HepG2 (cell line): ENCODE results near the gene IL22. TPM values are rescaled to one million over a fixed set of nuclear protein-coding genes. Genes with fewer than 3 reads are reported as not detected.

ENCODE experiments used
- ATAC-seq: fragments of 200-7000 bp; cut with Tn5 transposase; 3 replicates; pipeline ENCODE4 v1.9.1; 2020; ENCODE audit warnings: mild to moderate bottlenecking, moderate library complexity
- BruUV-seq: library from RNA; stranded (reverse); fragments of 400-500 nt; replicated peaks from 2 replicates; lab custom pipeline; 2021; lab: Mats Ljungman, UMichigan
- CTCF ChIA-PET: fragments of 300-600 bp; formaldehyde crosslinking; extraction: SDS; loops from one replicate; lab custom pipeline; 2021; ENCODE audit warnings: low total read pairs, inconsistent platforms, low intra/inter-chr PET ratio; lab: Yijun Ruan, JAX
- POLR2A ChIA-PET: fragments of 350-600 bp; sonication (Branson Sonifier 250); formaldehyde crosslinking; loops from one replicate; lab custom pipeline; 2020; ENCODE audit warnings: antibody characterized with exemption, inconsistent platforms; lab: Yijun Ruan, JAX
- DNase-seq: peaks from one replicate; pipeline ENCODE4 v3.0.0-alpha.2; 2015; ENCODE audit warnings: low spot score
- FAIRE-seq: peaks from 3 replicates; lab custom pipeline; 2011; peaks lifted over from hg19 to GRCh38; lab: Jason Lieb, UNC
- H2AFZ ChIP-seq: one replicate; pipeline ENCODE4 v1.6.1; 2011; ENCODE audit warnings: low read length, inconsistent platforms
- H3K27ac ChIP-seq: fragments of 300-600 bp; 3 replicates; pipeline ENCODE4 v1.8.0; 2011; ENCODE audit warnings: mixed run types, mild to moderate bottlenecking, mixed read lengths, low read length, inconsistent platforms; ENCODE audit not compliant: insufficient read depth; ENCODE audit errors: extremely low read length
- H3K27me3 ChIP-seq, 2 experiments: fragments of 200-600 bp in 1 of 2; 2 replicates in 1 of 2; 3 replicates in 1 of 2; pipeline versions ENCODE4 v1.6.0 to v1.8.0; 2011; ENCODE audit warnings: low read length in 2 of 2, mild to moderate bottlenecking in 2 of 2, moderate library complexity in 2 of 2, inconsistent platforms in 1 of 2; ENCODE audit not compliant: insufficient read depth in 2 of 2, control insufficient read depth in 1 of 2
- H3K36me3 ChIP-seq, 2 experiments: fragments of 200-600 bp in 1 of 2; replicated peaks in 1 of 2; 2 replicates in 1 of 2; 3 replicates in 1 of 2; pipeline versions ENCODE4 v1.5.1 to v1.8.0; 2011; ENCODE audit warnings: low read length in 2 of 2, inconsistent platforms in 1 of 2; ENCODE audit not compliant: insufficient read depth in 2 of 2, control insufficient read depth in 1 of 2
- H3K4me1 ChIP-seq: 2 replicates; pipeline ENCODE4 v1.5.1; 2012; ENCODE audit warnings: low read length, inconsistent platforms; ENCODE audit not compliant: insufficient read depth
- H3K4me2 ChIP-seq: 2 replicates; pipeline ENCODE4 v1.6.0; 2011; ENCODE audit warnings: low read depth, low read length, inconsistent platforms
- H3K4me3 ChIP-seq, 3 experiments: fragments of 200-600 bp in 1 of 3; sonication (generic), shearing (Covaris generic) in 1 of 3; replicated peaks in 1 of 3; 2 replicates each; pipeline ENCODE4 v1.5.1; 2011 to 2016; ENCODE audit warnings: low read length in 3 of 3, inconsistent platforms in 2 of 3, low read depth in 2 of 3, mild to moderate bottlenecking in 2 of 3, control low read depth in 1 of 3, mixed read lengths in 1 of 3; ENCODE audit not compliant: insufficient read depth in 1 of 3
- H3K79me2 ChIP-seq: one replicate; pipeline ENCODE4 v1.6.1; 2011; ENCODE audit warnings: low read length, inconsistent platforms; ENCODE audit not compliant: insufficient read depth
- H3K9ac ChIP-seq: 2 replicates; pipeline ENCODE4 v1.6.0; 2011; ENCODE audit warnings: mild to moderate bottlenecking, low read depth, low read length, inconsistent platforms; ENCODE audit not compliant: insufficient read depth
- H3K9me3 ChIP-seq: 2 replicates; pipeline ENCODE4 v1.5.1; 2012; ENCODE audit warnings: mild to moderate bottlenecking, low read length
- H4K20me1 ChIP-seq: 2 replicates; pipeline ENCODE4 v1.6.0; 2011; ENCODE audit warnings: inconsistent platforms, mild to moderate bottlenecking, low read length, moderate library complexity; ENCODE audit not compliant: insufficient read depth
- MIXL1 ChIP-seq: IDR thresholded peaks from 2 replicates; pipeline ENCODE4 v1.6.1; 2016
- RBFOX2 ChIP-seq: fragments of 200-400 bp; formaldehyde crosslinking; IDR thresholded peaks from 2 replicates; pipeline ENCODE4 v1.6.1; 2017; ENCODE audit warnings: low read depth, mild to moderate bottlenecking, low read length
- ZNF138 ChIP-seq: sonication (generic); formaldehyde crosslinking; IDR thresholded peaks from 2 replicates; pipeline ENCODE4 v1.5.0; 2020; ENCODE audit warnings: mild to moderate bottlenecking, low read depth, missing genetic modification reagents
- ZNF251 ChIP-seq: sonication (generic); formaldehyde crosslinking; IDR thresholded peaks from 2 replicates; pipeline ENCODE4 v1.9.0; 2021; ENCODE audit warnings: mild to moderate bottlenecking, missing genetic modification reagents
- ZNF7 ChIP-seq: IDR thresholded peaks from 2 replicates; pipeline ENCODE4 v1.6.1; 2016; ENCODE audit warnings: missing biosample characterization, missing genetic modification reagents
- whole genome bisulfite sequencing: methylation state at CpG from one replicate; pipeline ENCODE4 v1.1.6; 2017; ENCODE audit warnings: low lambda C conversion rate; 5-methylcytosine and 5-hydroxymethylcytosine counted together
- in situ Hi-C: cut with HindIII; loops from 2 replicates; pipeline ENCODE4 v1.10.0; 2017; ENCODE audit warnings: low pct_unique_long_range_greater_than_20kb; ENCODE audit not compliant: extremely low pct_ligation_motif_present
- intact Hi-C: fragments of 100-400 bp; cut with micrococcal nuclease; formaldehyde crosslinking; loops from one replicate; pipeline ENCODE4 v1.10.0; 2022; ENCODE audit not compliant: unreplicated experiment
- polyA plus RNA-seq, 8 experiments: library from polyadenylated mRNA; depleted of rRNA in 3 of 8; stranded (reverse) in 7 of 8; unstranded in 1 of 8; fragments of >200 nt; fragmentation: Illumina TruSeq in 4 of 8; extraction: Trizol in 4 of 8; gene quantifications; 2 replicates each; pipeline versions ENCODE4 v1.2.1 to v1.2.3, GENCODE V29; 2011 to 2016; ENCODE audit warnings: low read depth in 4 of 8, missing spikeins in 1 of 8, mixed read lengths in 1 of 8; ENCODE audit not compliant: insufficient read depth in 1 of 8
- total RNA-seq, 5 experiments: library from RNA; depleted of rRNA; stranded (reverse); fragments of >200 nt; fragmentation: Illumina TruSeq; extraction: Trizol; gene quantifications; 2 replicates each; pipeline ENCODE4 v1.2.3, GENCODE V29; 2016; ENCODE audit warnings: low read depth in 1 of 5
- TF ChIP-seq, protein P1 (sequence below): fragments of 450-650 bp; IDR thresholded peaks from 2 replicates; pipeline ENCODE4 v1.6.1; 2016
- TF ChIP-seq, protein P2 (sequence below): sonication (generic); formaldehyde crosslinking; IDR thresholded peaks from one replicate; pipeline ENCODE4 v1.5.1; 2020; ENCODE audit warnings: mild to moderate bottlenecking, missing genetic modification reagents; ENCODE audit errors: not compliant biosample characterization

The IL22 gene
- total and polyA plus RNA-seq, 2 of the 13 experiments (the other 11 are each of a cell fraction or from before 2014, with no cell fraction given), result not detected

DNA sequence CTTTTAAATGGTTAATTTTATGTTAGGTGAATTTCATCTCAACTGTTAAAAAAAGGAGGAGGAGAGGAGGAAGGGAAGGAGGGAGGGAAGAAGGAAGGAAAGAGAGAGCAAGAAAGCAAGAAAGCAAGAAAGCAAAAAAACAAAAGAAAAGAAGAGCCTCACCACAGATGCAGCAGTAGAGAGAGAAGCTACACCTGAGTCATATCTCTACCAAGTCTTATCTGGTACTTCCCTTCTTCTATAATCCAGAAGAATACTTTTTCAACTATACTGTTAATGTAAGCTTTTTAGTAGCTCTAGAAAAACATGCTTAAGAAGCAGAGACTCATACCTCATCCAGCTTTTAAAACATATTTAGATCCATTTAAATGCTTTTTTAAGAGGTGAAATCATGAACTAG, 22.2 kb downstream of the IL22 start:
- ChIA-PET POLR2A (no interaction called here), CTCF (no interaction called here)
- Histone ChIP-seq H3K4me3 (no peak overlapping the region), H3K27ac (no peak overlapping the region), H3K27me3 (peaks cover 0 to 17% of the 10 kb centered on the region in 2 experiments; a peak in 2 of 5 replicates), H3K9ac (no peak overlapping the region), H3K79me2 (no peaks in the 10 kb centered on the region), H3K4me1 (no peaks in the 10 kb centered on the region), H3K9me3 (no peaks in the 10 kb centered on the region), H3K4me2 (no peak overlapping the region), H4K20me1 (no peaks in the 10 kb centered on the region), H3K36me3 (no peaks in the 10 kb centered on the region), H2AFZ (no peak overlapping the region)
- TF ChIP-seq ZNF7 (CRISPR knock-in tag) (no peak), MIXL1 (CRISPR knock-in tag) (no peak), ZNF138 (CRISPR knock-in tag) (no peak), ZNF251 (CRISPR knock-in tag) (no peak)
- TF ChIP-seq, protein P1, sequence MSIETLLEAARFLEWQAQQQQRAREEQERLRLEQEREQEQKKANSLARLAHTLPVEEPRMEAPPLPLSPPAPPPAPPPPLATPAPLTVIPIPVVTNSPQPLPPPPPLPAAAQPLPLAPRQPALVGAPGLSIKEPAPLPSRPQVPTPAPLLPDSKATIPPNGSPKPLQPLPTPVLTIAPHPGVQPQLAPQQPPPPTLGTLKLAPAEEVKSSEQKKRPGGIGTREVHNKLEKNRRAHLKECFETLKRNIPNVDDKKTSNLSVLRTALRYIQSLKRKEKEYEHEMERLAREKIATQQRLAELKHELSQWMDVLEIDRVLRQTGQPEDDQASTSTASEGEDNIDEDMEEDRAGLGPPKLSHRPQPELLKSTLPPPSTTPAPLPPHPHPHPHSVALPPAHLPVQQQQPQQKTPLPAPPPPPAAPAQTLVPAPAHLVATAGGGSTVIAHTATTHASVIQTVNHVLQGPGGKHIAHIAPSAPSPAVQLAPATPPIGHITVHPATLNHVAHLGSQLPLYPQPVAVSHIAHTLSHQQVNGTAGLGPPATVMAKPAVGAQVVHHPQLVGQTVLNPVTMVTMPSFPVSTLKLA, result no peak
- no TSS peak for BruUV-seq
- ATAC-seq (no peak), DNase-seq (no peak), FAIRE-seq (no peak)
- in situ Hi-C loops (no loop called here), intact Hi-C loops (no loop called here)

DNA sequence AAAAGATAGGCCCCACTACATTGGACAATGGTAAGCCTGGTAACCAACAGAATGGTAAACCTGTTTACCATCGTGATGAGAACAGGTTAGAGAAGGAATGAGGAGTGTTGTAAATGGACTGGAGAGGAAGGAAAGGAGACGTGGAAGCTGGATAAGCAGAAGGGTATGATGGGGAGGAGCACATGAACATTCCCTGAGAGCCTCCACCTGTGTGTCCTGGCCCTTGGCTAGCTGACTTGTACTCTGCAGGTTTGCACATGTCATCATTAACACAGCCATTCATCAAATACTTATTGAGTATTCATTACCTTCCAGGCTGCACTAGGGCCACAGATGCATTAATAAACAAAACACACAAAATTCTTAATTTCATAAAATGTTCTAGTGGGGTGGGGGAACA, 23.4 kb downstream of the IL22 start:
- WGBS, result 0% methylated on average over 2 of the region's 2 CpGs
- no peak overlapping the region for H2AFZ ChIP-seq
- no peak overlapping the region for H3K4me2 ChIP-seq
- no peak for ATAC-seq
- no peaks in the 10 kb centered on the region for H3K9me3 ChIP-seq
- POLR2A ChIA-PET, result no interaction called here
- no peak for DNase-seq
- intact Hi-C loops (no loop called here), in situ Hi-C loops (no loop called here)
- H3K4me3 ChIP-seq, result no peak overlapping the region
- no peaks in the 10 kb centered on the region for H3K36me3 ChIP-seq
- FAIRE-seq, result no peak
- no peak overlapping the region for H3K9ac ChIP-seq
- peaks cover 0 to 20% of the 10 kb centered on the region in 2 experiments; a peak in 1 of 5 replicates for H3K27me3 ChIP-seq
- no peaks in the 10 kb centered on the region for H3K79me2 ChIP-seq
- H4K20me1 ChIP-seq, result no peaks in the 10 kb centered on the region
- CTCF ChIA-PET, result no interaction called here
- H3K4me1 ChIP-seq, result no peaks in the 10 kb centered on the region
- no peak overlapping the region for H3K27ac ChIP-seq
- BruUV-seq, result no TSS peak
- TF ChIP-seq RBFOX2, result no peak
- TF ChIP-seq, protein P2, sequence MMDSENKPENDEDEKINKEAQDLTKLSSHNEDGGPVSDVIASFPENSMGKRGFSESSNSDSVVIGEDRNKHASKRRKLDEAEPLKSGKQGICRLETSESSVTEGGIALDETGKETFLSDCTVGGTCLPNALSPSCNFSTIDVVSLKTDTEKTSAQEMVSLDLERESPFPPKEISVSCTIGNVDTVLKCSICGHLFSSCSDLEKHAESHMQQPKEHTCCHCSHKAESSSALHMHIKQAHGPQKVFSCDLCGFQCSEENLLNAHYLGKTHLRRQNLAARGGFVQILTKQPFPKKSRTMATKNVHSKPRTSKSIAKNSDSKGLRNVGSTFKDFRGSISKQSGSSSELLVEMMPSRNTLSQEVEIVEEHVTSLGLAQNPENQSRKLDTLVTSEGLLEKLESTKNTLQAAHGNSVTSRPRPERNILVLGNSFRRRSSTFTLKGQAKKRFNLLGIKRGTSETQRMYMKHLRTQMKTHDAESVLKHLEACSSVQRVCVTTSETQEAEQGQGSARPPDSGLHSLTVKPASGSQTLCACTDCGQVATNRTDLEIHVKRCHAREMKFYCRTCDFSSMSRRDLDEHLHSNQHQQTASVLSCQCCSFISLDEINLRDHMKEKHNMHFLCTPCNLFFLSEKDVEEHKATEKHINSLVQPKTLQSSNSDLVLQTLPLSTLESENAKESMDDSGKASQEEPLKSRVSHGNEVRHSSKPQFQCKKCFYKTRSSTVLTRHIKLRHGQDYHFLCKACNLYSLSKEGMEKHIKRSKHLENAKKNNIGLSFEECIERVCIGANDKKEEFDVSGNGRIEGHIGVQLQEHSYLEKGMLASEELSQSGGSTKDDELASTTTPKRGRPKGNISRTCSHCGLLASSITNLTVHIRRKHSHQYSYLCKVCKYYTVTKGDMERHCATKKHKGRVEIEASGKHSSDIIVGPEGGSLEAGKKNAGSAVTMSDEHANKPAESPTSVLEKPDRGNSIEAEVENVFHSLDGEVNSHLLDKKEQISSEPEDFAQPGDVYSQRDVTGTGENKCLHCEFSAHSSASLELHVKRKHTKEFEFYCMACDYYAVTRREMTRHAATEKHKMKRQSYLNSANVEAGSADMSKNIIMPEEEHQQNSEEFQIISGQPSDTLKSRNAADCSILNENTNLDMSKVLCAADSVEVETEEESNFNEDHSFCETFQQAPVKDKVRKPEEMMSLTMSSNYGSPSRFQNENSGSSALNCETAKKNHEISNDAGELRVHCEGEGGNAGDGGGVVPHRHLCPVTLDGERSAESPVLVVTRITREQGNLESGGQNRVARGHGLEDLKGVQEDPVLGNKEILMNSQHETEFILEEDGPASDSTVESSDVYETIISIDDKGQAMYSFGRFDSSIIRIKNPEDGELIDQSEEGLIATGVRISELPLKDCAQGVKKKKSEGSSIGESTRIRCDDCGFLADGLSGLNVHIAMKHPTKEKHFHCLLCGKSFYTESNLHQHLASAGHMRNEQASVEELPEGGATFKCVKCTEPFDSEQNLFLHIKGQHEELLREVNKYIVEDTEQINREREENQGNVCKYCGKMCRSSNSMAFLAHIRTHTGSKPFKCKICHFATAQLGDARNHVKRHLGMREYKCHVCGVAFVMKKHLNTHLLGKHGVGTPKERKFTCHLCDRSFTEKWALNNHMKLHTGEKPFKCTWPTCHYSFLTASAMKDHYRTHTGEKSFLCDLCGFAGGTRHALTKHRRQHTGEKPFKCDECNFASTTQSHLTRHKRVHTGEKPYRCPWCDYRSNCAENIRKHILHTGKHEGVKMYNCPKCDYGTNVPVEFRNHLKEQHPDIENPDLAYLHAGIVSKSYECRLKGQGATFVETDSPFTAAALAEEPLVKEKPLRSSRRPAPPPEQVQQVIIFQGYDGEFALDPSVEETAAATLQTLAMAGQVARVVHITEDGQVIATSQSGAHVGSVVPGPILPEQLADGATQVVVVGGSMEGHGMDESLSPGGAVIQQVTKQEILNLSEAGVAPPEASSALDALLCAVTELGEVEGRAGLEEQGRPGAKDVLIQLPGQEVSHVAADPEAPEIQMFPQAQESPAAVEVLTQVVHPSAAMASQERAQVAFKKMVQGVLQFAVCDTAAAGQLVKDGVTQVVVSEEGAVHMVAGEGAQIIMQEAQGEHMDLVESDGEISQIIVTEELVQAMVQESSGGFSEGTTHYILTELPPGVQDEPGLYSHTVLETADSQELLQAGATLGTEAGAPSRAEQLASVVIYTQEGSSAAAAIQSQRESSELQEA (CRISPR knock-in tag), result no peak
- TF ChIP-seq ZNF251 (CRISPR knock-in tag), result no peak
